Breast epithelium (tissue), 4 donors: ENCODE data around the gene GSTM3. TPM values are rescaled to one million over a fixed set of nuclear protein-coding genes. Genes with fewer than 3 reads are reported as not detected.
"Not testable (repeated sequence)": the region's sequence is repeated elsewhere in the genome, so short reads cannot be mapped to it uniquely, and the experiment has no call there.

Experiments
- DNase-seq, 2 donors: peaks; one replicate each; pipeline ENCODE4 v3.0.0-alpha.2; 2019; ENCODE audit warnings: low spot score in 2 of 2
- H3K27ac ChIP-seq, 2 donors: fragments of 200-600 bp; sonication (generic) in 1 of 2; one replicate each; pipeline ENCODE4 v1.5.1; 2016 to 2019; ENCODE audit warnings: mild to moderate bottlenecking in 1 of 2
- H3K27me3 ChIP-seq, 2 donors: fragments of 200-600 bp; sonication (generic) in 1 of 2; one replicate each; pipeline versions ENCODE4 v1.5.1 to v1.6.0; 2017 to 2019; ENCODE audit warnings: control low read depth in 1 of 2, mild to moderate bottlenecking in 1 of 2
- H3K36me3 ChIP-seq: fragments of 200-600 bp; one replicate; pipeline ENCODE4 v1.5.1; 2019
- H3K4me1 ChIP-seq, 2 donors: fragments of 200-600 bp; sonication (generic); one replicate each; pipeline ENCODE4 v1.5.1; 2016 to 2019; ENCODE audit warnings: control low read depth in 1 of 2
- H3K4me3 ChIP-seq, 3 donors: fragments of 200-600 bp; sonication (generic); 1 replicate in 2 of 3; 2 replicates in 1 of 3; pipeline ENCODE4 v1.5.1; 2016 to 2019; ENCODE audit warnings: mild to moderate bottlenecking in 3 of 3, moderate library complexity in 2 of 3
- H3K9me3 ChIP-seq, 2 donors: fragments of 200-600 bp; sonication (generic) in 1 of 2; one replicate each; pipeline ENCODE4 v1.5.1; 2016 to 2019; ENCODE audit warnings: control low read depth in 1 of 2
- POLR2A ChIP-seq: fragments of 450-650 bp; IDR thresholded peaks from one replicate; pipeline ENCODE4 v1.6.1; 2016; ENCODE audit warnings: antibody characterized with exemption, mild to moderate bottlenecking, moderate library complexity
- POLR2AphosphoS5 ChIP-seq, 3 donors: sonication (generic); formaldehyde crosslinking; IDR thresholded peaks; one replicate each; pipeline ENCODE4 v1.6.1; 2017; ENCODE audit warnings: antibody characterized with exemption in 3 of 3
- intact Hi-C: fragments of 100-400 bp; cut with DNase I; formaldehyde crosslinking; loops from one replicate; pipeline ENCODE4 v1.15.1; 2023; ENCODE audit warnings: low total_unique reads
- total RNA-seq, 3 donors: library from RNA; depleted of rRNA; stranded (reverse); fragments of >200 nt; gene quantifications; one replicate each; pipeline ENCODE4 v1.1.0, GENCODE V29; 2016
- TF ChIP-seq, protein P1 (sequence below), 3 donors: fragments of 450-650 bp; IDR thresholded peaks; one replicate each; pipeline ENCODE4 v1.5.1; 2016 to 2017; ENCODE audit warnings: antibody characterized with exemption in 3 of 3, mild to moderate bottlenecking in 3 of 3, moderate library complexity in 3 of 3

GSTM3 gene
- total RNA-seq, 3 donors from 2014 or later, result 40.0 to 226 (median 105) TPM

DNA sequence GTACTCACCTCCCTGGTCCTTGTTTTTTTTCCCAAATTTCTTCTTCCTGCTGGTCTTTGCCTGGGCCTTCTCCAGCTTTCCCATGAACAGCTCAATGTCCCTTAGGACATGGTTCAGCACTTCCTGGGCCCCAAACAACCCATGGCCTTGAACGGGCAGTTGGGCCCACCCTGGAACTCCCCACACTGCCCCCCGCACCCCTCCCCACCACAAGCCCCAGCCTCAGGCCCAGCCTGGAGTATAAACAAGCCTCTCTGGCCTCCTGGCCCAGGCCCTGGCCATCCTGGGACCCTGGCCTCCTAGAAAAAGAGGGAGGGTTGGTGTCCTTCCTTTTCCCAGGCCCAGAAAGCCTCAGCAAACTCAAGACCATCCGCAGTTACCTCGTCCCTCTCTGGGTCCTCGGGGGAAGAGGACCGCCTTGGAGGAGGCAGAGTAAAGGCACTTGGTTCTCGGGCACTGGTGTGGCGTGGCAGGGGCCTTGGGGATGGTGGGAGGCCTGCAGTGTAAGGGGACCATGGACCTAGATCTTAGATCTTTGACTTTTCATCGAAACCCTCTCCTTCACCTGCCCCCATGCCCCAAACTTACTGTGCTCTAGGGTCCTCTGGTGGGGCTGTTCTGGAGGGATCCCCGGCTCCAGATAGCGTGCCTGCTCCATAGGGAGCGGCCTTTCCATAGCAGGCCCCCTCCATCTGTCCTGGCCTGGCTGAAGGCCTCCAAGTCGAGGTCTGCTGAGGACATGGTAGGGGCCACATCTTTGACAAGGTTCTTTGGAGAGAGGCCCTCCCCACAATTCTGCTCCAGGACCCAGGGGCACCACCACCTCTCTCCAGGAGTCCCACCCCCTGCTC, 17.3 kb upstream of the GSTM3 start:
- no peak for DNase-seq
- Histone ChIP-seq H3K36me3 (no peaks in the 10 kb centered on the region), H3K4me1 (no peaks in the 10 kb centered on the region), H3K27me3 (no peaks in the 10 kb centered on the region), H3K27ac (no peak overlapping the region), H3K4me3 (no peak overlapping the region), H3K9me3 (no peaks in the 10 kb centered on the region)
- intact Hi-C loops, result no loop called here
- TF ChIP-seq POLR2AphosphoS5 (IDR thresholded peaks at IDR 0.05), result no peak
- TF ChIP-seq, protein P1, sequence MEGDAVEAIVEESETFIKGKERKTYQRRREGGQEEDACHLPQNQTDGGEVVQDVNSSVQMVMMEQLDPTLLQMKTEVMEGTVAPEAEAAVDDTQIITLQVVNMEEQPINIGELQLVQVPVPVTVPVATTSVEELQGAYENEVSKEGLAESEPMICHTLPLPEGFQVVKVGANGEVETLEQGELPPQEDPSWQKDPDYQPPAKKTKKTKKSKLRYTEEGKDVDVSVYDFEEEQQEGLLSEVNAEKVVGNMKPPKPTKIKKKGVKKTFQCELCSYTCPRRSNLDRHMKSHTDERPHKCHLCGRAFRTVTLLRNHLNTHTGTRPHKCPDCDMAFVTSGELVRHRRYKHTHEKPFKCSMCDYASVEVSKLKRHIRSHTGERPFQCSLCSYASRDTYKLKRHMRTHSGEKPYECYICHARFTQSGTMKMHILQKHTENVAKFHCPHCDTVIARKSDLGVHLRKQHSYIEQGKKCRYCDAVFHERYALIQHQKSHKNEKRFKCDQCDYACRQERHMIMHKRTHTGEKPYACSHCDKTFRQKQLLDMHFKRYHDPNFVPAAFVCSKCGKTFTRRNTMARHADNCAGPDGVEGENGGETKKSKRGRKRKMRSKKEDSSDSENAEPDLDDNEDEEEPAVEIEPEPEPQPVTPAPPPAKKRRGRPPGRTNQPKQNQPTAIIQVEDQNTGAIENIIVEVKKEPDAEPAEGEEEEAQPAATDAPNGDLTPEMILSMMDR (IDR thresholded peaks at IDR 0.05), result no peak
- TF ChIP-seq POLR2A, result no peak

DNA sequence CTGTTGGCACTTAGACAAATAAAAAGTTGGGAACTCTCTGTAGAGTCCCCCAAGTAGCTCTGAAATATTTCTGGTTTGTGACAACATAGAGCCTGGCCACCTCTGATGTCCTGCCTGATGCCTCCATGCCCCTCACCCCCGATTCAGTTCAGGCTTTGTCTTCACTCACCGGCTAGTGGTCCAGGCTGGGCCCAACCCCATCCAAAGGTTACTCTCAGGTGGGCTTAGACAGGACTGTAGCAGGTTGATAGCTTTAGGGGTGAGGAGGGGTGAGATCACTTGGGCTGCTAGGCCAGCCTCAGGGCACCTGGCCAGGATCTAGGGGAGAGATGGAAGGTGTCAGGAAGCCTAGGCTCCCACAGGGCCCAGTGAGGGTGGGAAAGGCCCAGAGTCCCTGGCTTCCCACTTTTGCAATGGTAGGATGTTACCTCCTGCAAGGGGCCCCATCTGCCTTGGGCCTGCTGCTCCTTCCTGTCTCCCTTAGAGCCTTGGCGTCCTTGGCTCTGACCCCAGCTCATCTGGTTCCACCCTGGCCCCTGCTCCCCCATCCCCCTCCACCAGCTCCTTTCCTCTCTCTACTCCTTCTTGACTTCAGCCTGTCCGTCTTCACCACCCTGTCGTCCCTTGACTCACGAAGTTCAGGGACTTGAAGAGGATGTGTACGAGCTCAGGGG, 16.1 kb upstream of the GSTM3 start:
- no peak overlapping the region for H3K4me3 ChIP-seq
- no peaks in the 10 kb centered on the region for H3K36me3 ChIP-seq
- H3K27me3 ChIP-seq, result no peaks in the 10 kb centered on the region
- intact Hi-C loops, result no loop called here
- TF ChIP-seq POLR2AphosphoS5 (IDR thresholded peaks at IDR 0.05), result no peak
- no peak for TF ChIP-seq POLR2A
- TF ChIP-seq, protein P1 (IDR thresholded peaks at IDR 0.05), result no peak
- H3K9me3 ChIP-seq, result no peaks in the 10 kb centered on the region
- no peak overlapping the region for H3K27ac ChIP-seq
- H3K4me1 ChIP-seq, result no peaks in the 10 kb centered on the region
- no peak for DNase-seq

DNA sequence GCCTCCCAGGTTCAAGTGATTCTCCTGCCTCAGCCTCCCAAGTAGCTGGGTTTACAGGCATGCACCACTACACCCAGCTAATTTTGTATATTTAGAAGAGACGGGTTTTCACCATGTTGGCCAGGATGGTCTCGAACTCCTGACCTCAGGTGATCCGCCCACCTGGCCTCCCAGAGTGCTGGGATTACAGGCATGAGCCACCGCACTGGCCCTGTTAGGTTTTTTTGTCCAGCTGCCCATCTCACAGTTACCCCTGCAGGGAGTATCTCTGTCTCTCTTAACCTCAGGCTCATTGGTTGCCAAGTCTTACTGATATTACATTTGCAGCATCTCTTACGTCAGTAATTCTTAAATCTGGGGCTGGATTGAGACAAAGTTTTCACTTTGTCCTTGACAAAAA, 15.5 kb upstream of the GSTM3 start:
- H3K27me3 ChIP-seq, H3K4me1 ChIP-seq, H3K36me3 ChIP-seq, intact Hi-C loops, H3K27ac ChIP-seq, H3K9me3 ChIP-seq, DNase-seq, H3K4me3 ChIP-seq: not testable (repeated sequence)

DNA sequence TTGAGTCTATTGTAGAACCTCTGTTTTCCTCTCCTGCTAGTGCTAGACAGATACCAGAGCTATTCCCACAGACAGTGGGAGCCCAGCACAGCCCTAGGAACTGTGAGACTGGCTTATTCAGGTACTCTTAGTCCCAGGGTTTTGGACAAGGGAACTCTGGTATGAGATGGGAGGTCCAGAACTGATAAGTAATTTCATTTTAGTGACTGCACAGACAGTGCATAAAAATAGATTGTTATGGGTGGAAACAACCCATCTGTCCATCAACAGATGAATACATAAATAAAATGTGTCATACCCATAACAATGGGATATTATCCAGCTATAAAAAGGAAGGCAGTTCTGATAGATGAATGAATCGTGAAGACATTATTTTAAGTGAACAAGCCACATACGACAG, 13.9 kb upstream of the GSTM3 start:
- H3K9me3 ChIP-seq, result no peaks in the 10 kb centered on the region
- H3K4me1 ChIP-seq, result no peaks in the 10 kb centered on the region
- DNase-seq, result no peak
- H3K4me3 ChIP-seq, result no peak overlapping the region
- H3K27ac ChIP-seq, result no peak overlapping the region
- no peaks in the 10 kb centered on the region for H3K27me3 ChIP-seq
- no peaks in the 10 kb centered on the region for H3K36me3 ChIP-seq
- intact Hi-C loops, result no loop called here
- no peak for TF ChIP-seq POLR2AphosphoS5 (IDR thresholded peaks at IDR 0.05)
- no peak for TF ChIP-seq POLR2A
- TF ChIP-seq, protein P1 (IDR thresholded peaks at IDR 0.05), result no peak

DNA sequence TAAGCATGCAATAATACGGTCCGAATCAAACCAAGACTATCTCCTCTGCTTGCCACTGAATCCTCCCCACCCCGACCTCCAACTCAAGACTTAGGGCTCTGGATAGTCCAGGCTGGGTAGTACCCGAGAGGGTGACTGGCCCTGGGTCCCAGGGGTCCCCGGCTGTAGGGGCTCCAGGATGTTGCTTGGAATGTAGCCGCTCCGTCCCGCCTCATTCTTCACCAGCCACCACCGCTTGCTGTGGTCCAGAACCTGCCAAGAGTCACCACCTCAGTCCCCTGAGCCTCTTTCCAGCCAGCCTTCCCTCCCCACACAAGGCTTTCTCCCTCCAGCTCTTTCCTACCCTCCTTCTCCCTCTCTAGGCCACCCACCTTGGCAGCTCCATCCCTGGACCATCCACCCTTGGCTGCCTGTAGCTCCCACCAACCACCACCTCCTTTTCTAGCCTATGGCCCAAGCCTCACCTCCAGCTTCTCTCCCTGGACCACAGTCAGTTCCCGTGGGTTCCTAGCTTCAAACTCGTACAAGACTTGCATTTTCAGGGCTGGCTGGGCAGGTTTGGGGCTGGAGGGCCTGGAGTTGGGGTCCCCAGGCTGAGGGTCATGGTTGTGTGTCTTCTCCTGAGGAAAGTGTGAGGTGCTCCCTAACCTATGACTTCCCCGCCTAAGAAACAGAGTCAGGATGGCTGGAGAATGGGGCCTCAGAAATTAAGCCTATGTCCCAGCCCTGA, 10.9 kb upstream of the GSTM3 start:
- no peak for DNase-seq
- TF ChIP-seq, protein P1 (IDR thresholded peaks at IDR 0.05), result no peak
- TF ChIP-seq POLR2AphosphoS5 (IDR thresholded peaks at IDR 0.05) (no peak), POLR2A (no peak)
- H3K27ac ChIP-seq, result no peak overlapping the region
- H3K27me3 ChIP-seq, result no peaks in the 10 kb centered on the region
- intact Hi-C loops, result no loop called here
- H3K4me1 ChIP-seq, result no peaks in the 10 kb centered on the region
- no peak overlapping the region for H3K4me3 ChIP-seq
- H3K36me3 ChIP-seq, result no peaks in the 10 kb centered on the region
- no peaks in the 10 kb centered on the region for H3K9me3 ChIP-seq
